ENCODE results near the gene CCDC110.
"Not testable (repeated sequence)": the region's sequence is repeated elsewhere in the genome, so short reads cannot be mapped to it uniquely, and the experiment has no call there.

CCDC110 gene

DNA sequence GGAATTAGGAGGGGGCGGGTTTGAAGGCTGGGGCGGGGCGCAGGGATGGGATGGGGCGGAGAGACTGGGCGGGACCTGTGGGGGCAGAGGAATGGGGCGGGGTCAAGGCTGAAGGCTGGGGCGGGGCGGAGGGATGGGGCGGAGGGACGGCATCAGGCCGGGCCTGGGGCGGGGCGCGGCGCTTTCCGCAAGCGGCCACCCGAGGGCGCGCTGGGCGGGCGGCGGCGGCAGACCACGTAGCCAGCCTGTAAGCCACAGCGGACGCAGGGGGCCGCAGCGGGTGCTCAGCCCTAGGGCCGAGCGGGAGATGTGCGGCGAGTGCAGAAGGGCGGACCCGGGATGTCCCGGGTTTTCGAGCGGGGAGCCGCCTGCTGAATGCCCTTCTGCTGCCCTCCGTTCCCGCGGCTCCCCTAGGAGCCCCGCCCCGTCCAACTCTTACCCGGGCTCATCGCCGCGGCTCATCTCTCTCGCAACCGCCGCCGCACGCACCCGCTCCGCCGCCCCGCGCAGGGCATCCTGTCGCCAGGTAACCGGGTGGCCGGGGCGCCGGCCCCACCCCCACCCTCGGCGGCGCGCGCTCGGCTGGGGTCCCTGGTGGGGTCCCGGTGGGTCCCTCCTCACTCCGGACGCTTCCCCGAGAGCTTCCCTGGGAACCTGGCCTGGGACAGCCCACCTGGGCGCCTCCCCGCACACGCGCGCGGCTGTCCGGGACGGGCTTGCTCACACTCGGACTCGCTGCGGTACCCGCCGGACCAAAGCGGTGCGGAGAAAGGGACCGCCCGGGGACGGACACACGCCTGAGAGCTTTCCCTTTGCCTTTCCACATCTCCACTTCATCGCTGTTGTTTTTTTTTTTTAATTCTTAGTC, at the start of gene CCDC110:
TSS of gene CCDC110 (minus strand) at position 499 of the 868 bp plus-strand sequence. CDS start at position 449, 50 bp downstream.
- peak; percentile 93 for DNase-seq

DNA sequence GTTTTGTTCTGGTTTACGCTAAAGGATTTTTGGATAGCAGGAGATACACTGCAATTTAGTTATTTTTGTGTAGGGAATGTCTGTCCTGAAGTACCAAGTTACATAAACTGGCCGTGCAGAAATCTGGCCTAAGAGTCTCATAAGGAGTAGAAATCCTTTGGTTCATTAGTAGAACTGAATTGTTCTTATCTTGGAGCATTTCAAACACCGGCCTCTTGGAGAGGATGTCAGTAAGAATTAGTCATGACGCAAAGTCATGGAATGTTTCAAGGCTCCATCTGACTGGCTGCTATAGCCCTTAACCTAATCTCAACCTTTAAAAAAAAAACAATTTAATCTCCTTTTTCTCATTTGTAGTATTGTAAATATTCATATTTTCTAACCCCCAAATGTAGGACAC, 48.6 kb upstream of the CCDC110 start:
- no peak for DNase-seq

DNA sequence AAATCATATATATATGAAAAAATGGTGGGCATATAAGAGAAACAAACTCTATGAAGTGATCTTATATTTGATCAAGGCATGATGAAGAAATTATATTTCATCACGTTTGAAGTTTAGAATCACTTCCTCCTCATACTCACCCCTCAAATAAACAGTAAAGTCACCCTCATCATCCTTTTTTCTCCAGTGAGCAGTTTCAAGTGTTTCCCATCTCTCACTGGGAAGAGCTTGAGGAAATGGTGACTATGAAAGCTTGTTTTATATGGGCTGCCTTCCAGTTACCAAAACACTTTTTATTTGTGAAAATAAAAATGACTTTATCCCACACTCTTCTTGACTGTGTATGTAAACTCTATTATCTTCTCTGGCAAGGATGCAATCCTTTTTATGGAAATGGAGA, 47.0 kb upstream of the CCDC110 start:
- DNase-seq, result no peak

DNA sequence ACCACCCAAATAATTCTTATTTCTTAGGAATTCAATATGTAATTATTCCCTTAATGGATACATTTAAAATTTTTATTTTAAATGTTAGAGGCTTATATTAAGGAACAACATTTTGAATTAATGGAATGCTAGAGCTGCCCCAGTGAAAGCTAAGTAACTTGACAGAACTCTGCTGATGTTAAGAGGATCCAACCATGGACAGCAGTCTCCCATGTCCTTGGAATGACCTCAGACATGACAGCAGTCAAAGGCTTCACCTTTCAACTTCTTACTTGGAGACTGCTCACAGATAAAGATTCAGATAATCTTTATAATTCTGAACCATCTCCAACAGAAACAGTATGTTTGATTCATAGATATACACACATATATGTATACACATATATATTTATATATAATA, 46.5 kb upstream of the CCDC110 start:
- DNase-seq, result no peak

DNA sequence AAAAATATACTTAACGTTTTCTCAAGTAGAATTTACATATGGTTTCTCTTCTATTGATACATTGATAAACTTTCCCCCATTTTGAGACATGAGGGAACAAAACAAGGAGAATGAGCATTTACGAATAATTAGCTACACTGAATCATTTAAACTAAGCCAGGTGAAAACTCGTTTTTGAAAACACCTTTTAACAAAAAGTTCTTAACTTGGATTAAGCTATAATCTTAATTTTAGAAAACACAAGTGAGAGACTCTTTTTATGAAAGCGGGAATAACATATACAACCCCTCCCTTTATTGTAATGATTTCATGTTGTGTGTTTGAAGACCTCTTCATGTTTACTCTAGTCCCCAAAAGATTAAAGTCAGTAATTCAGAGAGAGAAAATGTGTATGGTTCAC, 43.7 kb upstream of the CCDC110 start:
- no peak for DNase-seq

DNA sequence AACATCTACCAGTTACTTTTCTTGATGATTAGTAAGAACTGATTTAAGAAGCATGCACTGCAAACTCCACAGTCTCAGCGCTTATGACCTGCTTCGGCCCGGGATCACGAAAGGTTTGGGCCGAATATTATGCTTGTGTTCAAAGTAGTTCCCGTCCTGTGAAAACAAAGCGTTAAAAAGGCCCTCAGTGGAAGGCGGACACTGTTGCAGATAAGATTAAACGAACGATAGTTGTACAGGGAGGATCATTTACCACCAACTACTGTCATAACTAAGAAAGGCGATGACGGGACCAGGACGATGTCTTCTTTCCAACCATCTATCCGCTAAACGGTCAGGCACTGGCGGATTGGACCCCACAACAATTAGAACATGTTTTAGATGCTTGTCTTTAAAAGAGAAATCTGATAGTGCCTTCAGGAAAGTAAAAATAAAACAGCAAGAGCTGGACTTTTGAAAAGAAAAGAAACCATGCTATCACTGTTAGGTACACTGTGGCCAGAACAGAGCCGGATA, 42.7 kb upstream of the CCDC110 start:
- DNase-seq, result no peak

DNA sequence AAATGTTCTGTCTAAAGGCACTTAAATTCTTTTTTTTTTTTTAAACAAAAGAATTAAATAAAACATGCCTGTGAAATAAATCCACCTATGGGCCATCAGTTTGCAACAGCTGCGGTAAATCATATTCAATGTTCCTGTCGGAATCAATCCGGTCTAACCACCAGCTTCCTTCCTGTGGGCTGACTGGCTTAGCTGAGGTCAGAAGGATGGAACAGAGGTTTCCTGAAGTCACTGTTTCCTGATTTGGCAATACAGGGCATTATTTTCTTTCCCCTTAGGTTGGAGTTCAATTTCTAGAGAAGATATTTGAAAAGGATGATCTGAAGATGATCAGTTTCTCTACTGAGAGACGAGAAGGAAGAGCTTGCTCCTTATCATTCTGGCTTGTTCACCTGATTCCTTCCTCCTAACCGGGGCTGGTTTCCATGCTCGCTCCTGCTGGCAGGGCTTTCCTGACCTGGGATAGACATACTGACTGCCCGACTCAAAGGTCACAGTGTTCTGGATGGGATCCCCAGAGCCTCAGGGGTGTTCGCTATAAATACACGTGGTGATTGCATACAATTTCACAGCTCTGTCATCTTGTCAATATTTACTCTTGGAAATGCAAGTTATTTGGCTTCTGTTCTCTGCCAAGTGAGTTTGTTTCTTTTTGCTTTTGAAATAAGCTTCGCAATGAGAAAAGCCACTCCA, 42.1 kb upstream of the CCDC110 start:
- no peak for DNase-seq

DNA sequence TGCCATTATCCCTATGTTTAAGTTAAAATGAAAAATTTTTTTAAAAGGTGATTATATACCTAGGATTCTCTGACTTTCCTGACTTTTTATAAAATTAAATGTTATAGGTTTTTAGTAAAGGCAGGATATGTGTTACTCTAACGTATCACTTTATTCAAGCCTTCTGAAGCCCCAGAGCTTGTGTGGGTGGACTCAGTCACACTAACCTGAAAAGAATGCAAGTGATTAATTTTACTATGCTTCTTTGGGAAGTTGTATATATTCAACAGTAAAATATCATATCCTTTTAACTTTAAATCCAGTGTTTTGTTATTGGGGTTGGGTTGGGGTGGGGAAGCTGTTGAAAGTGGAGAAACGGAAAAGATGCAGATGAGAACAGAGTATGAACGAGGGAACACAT, 41.0 kb upstream of the CCDC110 start:
- no peak for DNase-seq

DNA sequence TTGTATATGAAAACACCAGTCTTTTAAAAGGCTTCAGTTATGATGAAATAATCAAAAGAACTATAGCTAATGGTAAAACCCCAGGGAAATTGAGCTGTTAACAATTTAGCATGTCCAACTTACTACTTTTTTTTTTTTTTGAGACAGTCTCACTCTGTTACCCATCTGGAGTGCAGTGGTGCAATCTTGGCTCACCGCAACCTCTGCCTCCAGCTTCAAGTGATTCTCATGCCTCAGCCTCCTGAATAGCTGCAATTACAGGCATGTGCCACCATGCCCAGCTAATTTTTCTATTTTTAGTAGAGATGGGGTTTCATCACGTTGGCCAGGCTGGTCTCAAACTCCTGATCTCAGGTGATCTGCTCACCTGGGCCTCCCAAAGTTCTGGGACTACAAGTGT, 39.7 kb upstream of the CCDC110 start:
- not testable (repeated sequence) for DNase-seq

DNA sequence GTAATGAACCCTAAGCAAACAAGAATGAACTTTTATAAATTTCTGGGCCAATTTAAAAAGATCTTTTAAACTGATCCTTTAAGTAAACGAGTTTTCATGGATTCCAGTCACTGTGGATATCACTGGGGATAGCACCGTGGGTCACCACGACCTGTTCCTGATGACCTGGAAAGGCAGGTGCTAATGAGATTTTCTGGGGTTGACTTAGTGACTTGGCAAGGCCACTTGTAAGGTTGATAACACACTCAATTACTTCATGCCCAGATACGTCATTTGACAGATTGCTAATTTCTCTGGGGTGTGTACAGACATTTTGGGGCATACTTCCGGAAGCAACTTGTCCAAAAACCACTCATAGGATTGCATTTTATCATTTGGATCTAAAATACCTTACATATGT, 39.3 kb upstream of the CCDC110 start:
- no peak for DNase-seq

DNA sequence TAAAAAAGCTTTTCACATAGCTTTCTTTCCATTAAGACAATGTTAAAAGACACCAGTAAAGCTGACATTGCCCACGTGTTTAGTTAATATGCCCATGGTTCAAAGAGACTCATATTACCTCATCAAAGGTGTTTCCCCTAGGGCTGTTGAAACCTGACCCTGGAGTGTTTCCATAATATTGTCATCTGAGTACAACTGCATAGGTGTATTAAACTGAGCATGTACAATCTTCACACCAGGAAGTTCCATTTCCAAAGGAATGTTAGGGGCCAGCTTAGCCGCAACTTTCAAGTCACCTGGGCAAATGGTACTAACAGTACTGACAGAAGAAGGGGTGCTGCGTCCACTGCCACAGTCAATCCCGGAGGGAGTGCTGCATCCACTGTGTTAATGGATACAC, 36.6 kb upstream of the CCDC110 start:
- no peak for DNase-seq

DNA sequence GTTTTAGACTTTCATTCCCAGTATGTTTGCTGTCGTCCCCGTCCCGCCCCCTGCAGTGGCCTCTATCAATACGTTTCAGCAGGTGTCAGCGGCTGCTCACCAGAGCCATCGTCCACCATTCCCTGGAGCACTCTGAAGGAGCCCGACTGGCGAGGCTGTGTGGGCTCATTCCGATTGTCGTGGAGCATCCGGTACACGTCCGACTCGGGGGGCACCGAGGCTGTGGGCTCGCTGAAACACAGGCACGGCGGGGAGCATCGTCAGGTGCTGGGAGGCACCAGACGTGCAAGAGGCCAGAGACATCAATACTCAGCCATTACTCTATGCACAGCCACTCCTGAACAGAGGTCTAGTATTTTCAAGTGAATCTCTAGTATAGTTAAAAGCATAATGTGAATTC, 34.9 kb upstream of the CCDC110 start:
- no peak for DNase-seq

DNA sequence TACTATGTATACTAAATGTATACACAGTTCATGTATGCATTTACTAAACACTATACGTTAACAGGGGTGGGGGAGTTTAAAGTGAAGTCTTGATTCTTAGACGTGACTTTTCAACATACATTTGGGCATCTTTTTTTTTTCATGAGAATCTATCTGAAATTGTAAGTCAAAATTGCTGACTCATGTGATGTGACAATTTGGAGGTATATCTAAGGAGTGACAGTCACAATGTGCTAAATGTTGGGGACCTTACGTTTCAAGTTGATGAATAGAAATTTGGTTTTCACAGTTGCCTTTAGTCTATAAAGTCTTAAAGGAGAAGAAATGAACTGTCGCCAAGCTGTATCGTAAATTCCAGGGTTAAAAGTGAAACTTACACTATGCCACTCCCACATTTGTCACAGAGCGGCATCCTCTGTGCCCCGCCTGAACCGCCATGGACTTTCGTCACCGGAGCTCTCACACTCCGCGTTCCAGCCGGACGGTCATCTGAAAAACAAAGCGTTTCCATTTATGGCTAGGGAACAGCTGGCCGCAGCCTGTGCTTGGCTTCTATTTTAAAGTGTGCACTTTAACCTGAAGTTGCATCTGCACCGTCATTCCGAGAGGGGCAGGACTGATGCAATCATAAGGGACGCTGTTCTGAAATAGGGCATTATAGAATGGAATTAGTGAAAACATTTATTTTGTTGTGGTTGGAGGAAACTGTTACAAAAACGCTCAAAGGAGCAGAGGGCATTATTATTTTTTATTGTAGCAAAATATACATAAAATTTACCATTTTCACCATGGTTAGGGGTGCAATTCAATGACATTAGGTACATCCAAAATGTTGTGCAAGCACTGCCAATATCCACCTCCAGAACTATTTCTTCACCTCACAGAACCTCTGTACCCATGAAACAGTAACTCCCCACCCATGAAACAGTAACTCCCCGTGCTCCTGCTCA, 32.8 kb upstream of the CCDC110 start:
- no peak for DNase-seq

DNA sequence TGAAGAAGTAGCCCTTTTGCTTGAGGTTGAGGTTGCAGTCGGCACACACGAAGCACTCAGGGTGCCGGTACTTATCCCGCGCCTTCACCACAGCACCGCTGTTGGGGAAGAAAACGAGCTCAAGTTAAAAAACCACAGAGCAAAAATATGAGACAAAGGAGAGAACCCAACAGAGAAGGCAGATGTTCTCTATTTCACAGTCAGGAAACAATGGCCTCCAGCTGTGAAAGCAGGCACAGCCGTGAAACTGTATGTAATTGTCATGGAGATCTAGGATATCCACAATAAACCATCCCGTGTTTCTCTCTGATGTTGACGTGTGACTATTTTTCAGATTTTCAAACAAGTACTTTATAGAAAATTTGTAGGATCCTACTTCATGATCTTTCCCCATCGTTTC, 30.9 kb upstream of the CCDC110 start:
- DNase-seq, result no peak

DNA sequence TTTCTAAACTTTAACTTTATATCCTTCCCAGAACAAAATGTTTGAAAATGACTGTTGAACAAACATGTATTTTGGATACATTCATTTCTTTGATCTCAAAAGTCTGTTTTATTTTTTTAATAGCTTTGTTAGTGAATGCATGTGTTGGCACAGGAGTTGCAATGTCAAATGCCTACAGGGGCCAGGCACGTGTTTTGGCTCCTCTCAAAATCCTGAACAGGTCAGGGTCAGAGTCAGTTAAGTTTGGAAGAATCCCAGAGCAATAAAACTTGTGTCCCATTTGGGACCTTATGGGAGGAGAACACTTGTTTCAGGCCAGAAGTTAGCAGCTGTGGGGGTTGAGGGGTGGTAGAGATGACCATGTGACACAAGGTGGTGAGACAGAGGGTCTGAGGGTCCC, 29.0 kb upstream of the CCDC110 start:
- DNase-seq, result no peak

DNA sequence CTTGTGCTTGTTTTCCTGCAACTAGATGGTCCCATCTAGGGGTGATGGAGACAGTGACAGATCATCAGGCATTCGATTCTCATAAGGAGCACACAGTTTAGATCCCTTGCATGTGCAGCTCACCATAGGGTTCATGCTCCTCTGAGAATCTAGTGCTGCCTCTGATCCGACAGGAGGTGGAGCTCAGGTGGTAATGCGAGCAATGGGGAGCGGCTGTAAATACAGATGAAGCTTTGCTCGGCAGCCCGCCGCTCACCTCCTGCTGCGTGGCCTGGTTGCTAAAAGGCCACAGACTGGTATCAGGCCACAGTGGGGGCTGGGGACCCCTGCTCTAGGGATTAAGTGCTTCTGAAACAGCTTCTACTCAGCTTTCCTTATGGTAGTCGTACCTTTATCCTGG, 28.5 kb upstream of the CCDC110 start:
- DNase-seq, result no peak

DNA sequence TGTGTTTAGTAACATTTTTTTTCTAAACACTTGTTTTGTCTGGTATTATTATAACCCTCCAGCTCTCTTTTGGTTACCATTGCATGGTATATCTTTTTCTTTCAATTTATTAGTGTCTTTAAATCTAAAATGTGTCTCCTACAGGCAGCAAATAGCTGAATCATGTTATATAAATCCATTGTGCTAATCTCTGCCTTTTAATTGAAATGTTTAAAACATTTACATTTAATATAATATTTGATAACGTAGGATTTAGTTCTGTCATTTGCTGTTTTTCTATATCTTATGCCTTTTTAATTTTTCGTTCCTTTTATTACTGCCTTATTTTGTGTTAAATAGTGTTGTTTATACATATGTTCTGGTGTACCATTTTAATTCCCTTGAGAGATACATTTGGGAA, 17.1 kb upstream of the CCDC110 start:
- DNase-seq, result no peak

DNA sequence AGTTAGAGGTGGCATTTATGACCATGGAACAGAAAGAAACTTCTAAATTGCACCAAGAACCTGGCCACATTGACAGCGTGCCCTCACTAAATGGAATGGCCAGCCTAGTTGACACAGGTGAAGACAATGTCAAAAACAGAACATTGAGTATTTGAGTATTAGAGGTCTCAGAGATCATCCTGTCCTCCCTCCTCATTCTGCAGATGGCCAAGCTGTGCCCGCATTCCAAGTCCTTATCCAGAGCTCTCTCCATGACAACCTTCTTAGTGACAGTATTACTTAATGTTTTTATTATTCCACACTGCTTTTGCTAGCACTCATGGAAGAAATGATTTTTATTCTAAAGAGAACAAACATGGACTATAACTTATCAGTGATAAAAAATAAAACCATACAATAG, 9.9 kb upstream of the CCDC110 start:
- DNase-seq, result no peak

DNA sequence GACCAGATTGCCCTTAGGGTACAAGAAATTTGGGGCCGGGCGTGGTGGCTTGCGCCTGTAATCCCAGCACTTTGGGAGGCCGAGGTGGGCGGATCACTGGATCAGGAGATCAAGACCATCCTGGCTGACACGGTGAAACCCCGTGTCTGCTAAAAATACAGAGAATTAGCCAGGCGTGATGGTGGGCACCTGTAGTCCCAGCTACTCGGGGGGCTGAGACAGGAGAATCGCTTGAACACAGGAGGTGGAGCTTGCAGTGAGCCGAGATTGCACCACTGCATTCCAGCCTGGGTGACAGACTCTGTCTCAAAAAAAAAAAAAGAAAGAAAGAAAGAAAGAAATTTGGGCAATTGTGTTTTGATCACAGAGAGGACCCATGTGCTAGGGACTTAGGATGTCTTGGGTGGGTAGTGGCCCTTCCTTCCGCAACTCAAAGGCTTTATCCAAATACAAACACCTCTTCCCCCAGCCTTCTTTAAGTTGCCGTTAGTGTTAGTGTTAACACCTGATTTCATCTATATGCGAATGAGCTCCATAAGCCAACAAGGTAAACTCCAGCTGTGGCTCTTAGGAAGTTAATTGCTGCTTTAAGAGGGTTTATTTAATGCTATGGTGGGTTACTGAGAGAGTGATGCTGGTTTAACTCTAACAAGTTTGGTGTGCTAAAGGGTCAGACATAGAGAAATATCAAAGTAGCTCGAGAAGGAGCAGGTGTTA, 8.6 kb upstream of the CCDC110 start:
- no peak for DNase-seq

DNA sequence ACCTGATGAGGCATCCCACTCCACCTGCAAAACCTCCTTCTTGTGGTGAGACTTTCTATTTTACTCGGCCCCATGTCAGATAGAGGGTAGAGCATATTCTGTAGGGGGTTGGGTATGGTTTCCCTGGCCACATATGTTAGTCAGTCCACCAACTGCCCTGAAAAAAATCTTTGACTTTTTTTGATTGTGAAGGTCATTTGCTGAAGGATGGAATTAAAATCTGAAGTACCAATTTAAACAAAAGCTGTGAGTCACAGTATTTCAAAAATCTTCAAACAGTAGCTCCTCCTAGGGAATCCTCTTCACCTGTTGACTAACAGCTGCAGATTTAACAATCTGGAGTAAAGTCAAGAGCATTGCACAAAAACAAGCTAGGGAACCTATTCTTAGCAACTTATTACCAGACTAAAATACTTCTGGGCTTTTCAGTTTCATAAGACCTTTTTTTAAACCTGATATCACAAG, 8.0 kb upstream of the CCDC110 start:
- no peak for DNase-seq

DNA sequence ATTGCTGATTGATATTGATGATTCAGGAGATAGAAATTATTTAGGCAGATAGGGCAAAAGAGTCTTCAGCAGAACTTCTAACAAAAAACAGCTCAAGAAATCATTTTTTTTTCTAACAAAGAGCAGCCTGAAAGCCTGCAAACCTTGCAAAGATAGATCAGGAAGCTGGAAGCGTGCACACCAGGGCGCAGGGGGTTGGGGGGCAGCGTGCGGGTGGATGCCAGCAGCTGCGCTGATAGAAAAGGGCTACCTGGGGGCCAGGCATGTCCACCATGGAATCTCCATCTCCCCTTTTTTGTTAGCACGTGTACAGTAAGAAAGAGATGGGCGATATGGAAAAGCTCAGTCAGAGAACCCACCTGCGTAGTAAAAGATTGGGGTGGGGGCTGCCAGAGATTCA, 1.7 kb upstream of the CCDC110 start:
- no peak for DNase-seq

DNA sequence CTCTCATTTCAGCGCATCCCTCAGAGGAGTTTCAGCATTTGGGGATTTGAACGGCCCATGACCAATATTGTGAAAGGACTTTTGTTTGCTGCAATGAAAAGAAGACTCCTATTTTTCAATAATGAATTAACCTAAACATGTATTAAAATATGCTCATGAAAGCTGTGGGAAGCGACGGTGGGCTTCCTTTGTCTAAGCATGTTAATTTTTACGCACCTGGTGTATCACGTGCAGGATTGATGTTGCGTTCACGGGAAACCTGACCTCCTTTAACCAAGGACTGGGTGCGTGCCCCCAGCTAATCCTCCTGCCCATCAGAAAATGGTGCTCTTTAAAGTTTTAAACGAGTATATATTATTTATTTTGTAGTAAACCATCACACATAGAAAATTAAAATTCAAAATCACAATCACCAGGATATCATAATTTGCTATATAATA, 590 bp upstream of the CCDC110 start:
- no peak for DNase-seq

Measured in stimulated activated CD8-positive, alpha-beta memory T cell treated with anti-CD3 and anti-CD28 coated beads, Interleukin-4, amount 100 ng/mL, for 48 hours (primary cell).